Measurements from ENCODE around the gene SCFD2.
"Not testable (repeated sequence)": the region's sequence is repeated elsewhere in the genome, so short reads cannot be mapped to it uniquely, and the experiment has no call there.

The SCFD2 gene

GRCh38 chr4:53346392-53346791 is 19.5 kb downstream of the SCFD2 start:
- DNase-seq (ENCODE audit: low spot score) = not testable (repeated sequence)

DNA sequence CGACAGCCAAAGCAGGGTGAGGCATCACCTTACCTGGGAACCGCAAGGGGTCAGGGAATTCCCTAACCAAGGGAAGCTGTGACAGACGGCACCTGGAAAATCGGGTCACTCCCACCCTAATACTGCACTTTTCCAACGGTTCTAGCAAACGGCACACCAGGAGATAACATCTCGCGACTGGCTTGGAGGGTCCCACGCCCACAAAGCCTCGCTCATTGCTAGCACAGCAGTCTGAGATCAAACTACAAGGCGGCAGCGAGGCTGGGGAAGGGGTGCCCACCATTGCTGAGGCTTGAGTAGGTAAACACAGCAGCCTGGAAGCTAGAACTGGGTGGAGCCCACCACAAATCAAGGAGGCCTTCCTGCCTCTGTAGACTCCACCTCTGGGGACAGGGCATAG is 25.7 kb downstream of the SCFD2 start:
- not testable (repeated sequence) for DNase-seq (ENCODE audit: low spot score)

DNA sequence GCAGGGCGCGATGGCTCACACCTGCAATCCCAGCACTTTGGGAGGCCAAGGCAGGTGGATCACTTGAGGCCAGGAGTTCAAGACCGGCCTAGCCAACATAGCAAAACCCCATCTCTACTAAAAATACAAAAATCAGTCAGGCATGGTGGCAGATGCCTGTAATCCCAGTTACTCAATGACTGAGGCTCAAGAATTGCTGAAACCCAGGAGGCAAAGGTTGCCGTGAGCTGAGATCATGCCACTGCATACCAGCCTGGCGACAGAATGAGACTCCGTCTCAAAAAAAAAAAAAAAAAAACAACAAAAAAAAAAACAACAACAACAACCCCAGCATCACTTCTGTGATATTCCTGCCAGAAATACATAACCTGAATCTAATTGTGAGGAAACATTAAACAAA is 30.9 kb downstream of the SCFD2 start:
- DNase-seq (ENCODE audit: low spot score) = not testable (repeated sequence)

- DNase-seq (ENCODE audit: low spot score) = no peak
These were observed 39.3 kb downstream of the SCFD2 start for GRCh38 chr4:53326535-53326934.

DNA sequence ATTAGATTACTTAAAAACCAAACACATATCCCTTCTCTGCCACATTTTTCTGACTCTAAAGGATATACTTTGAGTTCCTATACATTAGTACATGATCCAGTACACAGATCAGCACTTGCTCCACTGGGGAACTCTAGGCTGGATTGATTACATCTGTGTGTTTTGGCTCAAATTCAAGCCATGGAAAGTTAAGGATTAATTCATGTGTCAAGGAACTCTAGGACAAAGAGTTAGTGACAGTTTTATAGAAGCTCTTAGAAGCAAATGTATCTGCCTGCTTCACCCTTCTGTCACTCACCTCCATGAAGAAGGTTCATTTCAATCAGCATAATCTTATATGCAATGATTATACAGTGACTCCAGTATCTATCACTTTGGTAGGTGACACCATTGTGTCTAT is 43.2 kb downstream of the SCFD2 start:
- DNase-seq (ENCODE audit: low spot score) = no peak

GRCh38 chr4:53321984-53322289 is 43.9 kb downstream of the SCFD2 start:
- DNase-seq (ENCODE audit: low spot score) = no peak

DNA sequence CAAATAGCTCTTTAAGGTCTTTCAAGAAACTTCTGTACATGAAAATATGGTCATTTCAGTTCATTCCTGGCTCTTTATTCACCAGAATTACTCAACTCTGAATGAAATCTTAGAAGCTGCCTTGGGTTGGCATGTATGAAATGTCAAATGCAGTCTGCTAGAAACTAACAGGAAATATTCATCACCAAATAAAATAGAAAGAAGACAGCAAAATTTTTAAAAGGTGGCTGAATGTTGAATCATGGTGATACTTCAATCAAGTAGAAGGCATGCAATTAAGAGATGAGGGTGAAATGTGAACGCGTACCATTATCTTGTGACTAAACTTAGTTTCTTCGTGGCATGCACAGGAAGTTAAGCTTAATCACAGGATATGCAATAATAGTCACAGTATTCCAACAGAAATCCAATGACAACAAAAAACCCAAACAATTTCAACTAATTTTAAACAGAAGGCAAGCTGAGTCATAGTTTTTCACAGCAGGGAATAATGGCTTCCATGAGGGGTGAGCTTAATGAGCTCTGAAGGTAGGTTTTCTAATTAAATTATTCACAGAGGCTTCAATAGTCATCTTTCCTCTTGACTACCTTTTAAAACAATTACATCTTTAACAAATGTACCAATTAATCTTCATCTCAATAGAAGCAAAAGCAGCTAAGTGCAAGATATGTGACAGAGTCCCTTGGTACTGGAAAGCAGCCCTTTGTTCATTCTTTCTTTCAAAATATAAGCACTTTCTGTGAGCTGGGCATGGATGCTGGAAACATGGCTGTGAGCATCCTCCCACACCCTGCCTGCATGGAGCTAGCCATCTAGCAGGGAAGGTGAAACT is 44.5 kb downstream of the SCFD2 start:
- DNase-seq (ENCODE audit: low spot score) = no peak

DNA sequence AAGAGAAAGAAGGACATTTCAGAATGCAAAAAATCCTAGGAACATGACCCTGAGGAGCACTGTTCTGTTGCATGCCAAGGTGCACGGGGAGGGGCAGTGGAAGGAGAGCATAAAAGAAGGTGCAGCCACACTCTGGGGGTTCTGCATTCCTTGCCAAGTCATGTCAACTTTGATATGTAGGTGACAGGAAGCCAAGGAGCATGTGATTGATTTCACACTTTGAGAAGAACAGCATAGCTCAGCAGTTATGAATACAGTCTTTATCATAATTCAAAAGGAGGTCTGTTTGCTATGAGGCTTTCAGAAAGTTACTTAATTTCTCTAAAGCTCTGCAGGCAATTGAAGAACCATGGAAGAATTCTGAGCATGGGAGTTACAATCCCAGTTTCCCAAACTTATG is 50.6 kb downstream of the SCFD2 start:
- no peak for DNase-seq (ENCODE audit: low spot score)

GRCh38 chr4:53314252-53314651 is 51.6 kb downstream of the SCFD2 start:
- peak; percentile 54 for DNase-seq (ENCODE audit: low spot score)

DNA sequence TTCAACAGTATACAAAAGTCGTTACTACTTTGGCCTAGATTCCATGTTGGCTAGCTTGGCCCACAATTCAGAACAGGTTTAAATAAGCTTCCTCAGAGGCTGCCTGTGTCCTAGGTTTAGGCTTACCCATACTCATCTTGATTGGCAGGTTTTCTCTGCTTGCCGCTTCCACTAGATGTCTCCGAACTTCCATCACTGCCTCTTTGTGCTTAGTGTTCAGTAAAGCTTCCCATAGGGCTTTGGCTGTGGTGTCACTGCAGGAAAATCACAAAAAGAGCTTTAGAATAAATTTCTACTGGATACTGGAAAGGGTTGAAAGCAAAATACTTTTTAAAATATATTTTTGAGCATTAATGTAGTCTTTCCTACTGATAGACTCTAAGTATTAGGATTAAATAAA is 52.4 kb downstream of the SCFD2 start:
- peak; percentile 71 for DNase-seq (ENCODE audit: low spot score)

GRCh38 chr4:53309321-53310040 is 56.4 kb downstream of the SCFD2 start:
- no peak for DNase-seq (ENCODE audit: low spot score)

DNA sequence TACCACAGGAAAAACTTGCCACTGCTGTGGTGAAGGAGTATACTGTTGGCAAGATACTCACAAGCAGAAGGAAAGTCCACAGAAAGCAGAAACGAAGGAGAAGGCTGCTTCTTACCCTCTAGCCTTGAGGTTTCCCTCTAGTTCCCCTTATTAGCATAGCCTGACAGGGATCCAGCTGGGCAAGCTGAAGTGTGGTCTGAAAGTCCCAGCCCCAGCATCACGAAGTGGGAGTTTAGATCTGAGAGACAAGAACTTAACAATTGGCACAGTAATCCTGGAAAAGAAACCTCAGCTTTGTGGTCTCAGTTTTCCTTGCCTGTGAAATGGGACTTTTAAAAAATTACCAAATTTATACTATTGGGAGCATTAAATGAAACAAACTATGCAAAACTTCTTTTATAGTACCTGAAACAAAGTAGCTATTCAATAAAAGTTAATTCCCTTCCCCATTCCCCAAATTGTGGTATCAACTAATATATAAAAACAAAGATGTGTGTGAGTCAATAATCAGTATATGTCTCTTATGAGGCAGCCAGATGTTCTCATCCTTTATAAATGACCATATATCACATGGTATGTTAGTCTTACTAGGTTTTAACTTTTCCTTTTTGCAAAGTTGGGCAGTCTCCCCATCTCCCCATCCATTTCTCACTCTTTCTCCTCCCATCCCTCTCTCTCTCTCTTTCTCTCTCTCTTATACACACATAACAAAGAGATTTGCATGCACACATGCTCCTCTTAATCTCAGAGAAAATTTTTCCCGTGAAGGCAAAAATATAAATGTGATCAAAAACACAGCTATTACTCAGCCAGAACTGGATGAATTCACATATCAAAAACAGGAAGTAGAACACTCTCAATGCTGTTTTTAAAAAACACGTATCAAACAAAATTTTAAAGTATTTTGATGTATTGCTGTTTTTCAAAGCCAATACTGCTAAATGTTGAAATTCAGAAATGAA is 57.8 kb downstream of the SCFD2 start:
- DNase-seq (ENCODE audit: low spot score) = no peak

- DNase-seq (ENCODE audit: low spot score) = no peak
These were observed 58.7 kb downstream of the SCFD2 start for GRCh38 chr4:53307210-53307609.

DNA sequence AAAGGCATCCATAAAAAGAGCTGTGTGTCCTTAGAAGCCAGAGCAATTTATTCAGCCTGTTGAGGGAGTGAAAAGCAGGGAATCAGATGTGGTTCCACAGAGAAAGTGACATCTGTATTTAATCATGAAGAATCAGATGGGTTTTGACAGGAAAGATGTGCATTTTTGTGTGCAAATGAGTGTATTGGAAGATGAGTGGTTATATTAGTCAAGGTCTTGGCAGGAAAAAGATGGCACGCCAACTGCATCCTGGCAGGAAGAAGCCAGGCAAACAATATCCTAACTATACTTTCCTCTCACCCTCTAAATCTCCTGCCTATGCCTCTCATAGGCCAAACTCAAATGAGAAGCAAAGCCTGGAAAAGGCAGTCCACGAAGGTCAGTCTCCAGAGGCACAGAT is 59.1 kb downstream of the SCFD2 start:
- no peak for DNase-seq (ENCODE audit: low spot score)

- DNase-seq (ENCODE audit: low spot score) = not testable (repeated sequence)
These were observed 73.7 kb downstream of the SCFD2 start for GRCh38 chr4:53292209-53292608.

GRCh38 chr4:53281438-53281837 is 84.4 kb downstream of the SCFD2 start:
- DNase-seq (ENCODE audit: low spot score) = no peak

DNA sequence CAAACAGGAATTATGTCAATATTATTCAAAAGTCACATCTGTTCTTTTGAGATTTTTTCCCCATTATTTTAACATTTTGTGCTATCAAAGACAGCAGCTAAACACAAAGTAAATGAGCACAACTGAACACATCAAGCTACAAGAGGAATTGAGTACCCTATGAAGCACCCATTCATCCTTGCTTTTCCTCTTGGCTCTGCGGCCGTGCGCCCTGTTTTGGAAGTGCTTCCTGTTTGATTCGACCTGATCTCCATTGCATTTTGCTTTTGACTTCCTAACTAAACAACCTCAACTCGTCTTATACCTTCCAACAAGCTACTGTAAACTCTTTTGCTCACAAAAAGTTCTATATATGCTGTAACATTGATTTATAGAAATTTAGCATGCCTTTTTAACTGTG is 85.0 kb downstream of the SCFD2 start:
- no peak for DNase-seq (ENCODE audit: low spot score)

GRCh38 chr4:53274609-53275268 is 91.1 kb downstream of the SCFD2 start:
- DNase-seq (ENCODE audit: low spot score) = no peak

- DNase-seq (ENCODE audit: low spot score) = no peak
These were observed 92.1 kb downstream of the SCFD2 start for GRCh38 chr4:53273726-53274125.

DNA sequence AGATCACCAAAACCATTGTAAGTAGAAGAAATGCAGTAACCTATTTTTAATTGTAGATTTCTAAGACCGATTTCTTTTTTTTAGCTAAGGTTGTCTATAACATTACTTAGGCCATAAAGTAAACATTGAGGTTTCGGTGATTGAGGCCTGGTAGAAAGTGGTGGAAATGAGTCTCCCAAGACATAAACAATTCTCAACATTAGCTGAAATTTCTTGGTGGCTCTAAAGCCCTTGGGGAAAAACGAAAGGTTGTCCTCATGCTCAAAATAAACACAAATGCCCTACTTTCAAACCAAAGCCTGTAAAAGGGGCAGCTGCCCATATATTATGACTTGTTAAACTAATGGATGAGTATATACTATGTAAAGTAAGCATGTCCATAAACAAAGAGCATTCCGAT is 98.8 kb downstream of the SCFD2 start:
- DNase-seq (ENCODE audit: low spot score) = no peak

GRCh38 chr4:53255986-53256385 is 109.9 kb downstream of the SCFD2 start:
- DNase-seq (ENCODE audit: low spot score) = not testable (repeated sequence)

DNA sequence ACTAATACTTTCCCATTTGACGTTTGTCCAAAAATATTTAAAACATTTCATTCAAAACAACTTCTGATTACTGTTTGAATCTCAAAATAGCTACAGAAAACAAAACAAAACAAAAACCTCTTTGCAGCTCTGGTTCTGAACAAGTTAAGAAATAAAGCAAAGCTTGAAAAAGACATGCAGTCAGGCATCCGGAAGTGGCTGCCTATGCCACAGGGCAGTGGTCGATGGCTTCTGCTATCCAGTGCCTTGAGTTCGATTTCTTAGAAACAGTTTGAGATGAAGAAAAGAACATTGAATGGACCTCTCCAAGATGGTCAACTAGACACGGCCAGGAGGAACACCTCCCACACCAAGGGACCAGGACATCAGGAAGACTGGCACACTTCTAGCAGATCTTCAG is 125.3 kb downstream of the SCFD2 start:
- DNase-seq (ENCODE audit: low spot score) = no peak

All from globus pallidus (tissue), 1 donor.